K562 (cell line): ENCODE results near the gene ANKRD65. TPM values are rescaled to one million over a fixed set of nuclear protein-coding genes. Genes with fewer than 3 reads are reported as not detected.

Experiments used
- AFF4 ChIP-seq: sonication (generic); formaldehyde crosslinking; IDR thresholded peaks from 2 replicates; pipeline ENCODE4 v1.8.0; 2023; ENCODE audit warnings: mild to moderate bottlenecking, missing genetic modification reagents
- BRCA1 ChIP-seq, 2 experiments: fragments of 450-650 bp in 1 of 2; sonication (generic) in 1 of 2; formaldehyde crosslinking in 1 of 2; IDR thresholded peaks; 2 replicates each; pipeline versions ENCODE4 v1.5.0 to v1.6.1; 2017 to 2020; ENCODE audit warnings: mild to moderate bottlenecking in 1 of 2, missing genetic modification reagents in 1 of 2
- EZH2 ChIP-seq: IDR thresholded peaks from 2 replicates; pipeline ENCODE4 v1.6.1; 2012; ENCODE audit warnings: low read depth, mild to moderate bottlenecking, inconsistent platforms, low read length, borderline replicate concordance
- HMG20B ChIP-seq: fragments of 250-450 bp; sonication (Bioruptor Pico); IDR thresholded peaks from 2 replicates; pipeline ENCODE4 v1.5.0; 2021; ENCODE audit warnings: mild to moderate bottlenecking
- JUNB ChIP-seq: fragments of 450-650 bp; formaldehyde crosslinking; conservative IDR thresholded peaks from 2 replicates; pipeline ENCODE4 v1.4.0; 2020; ENCODE audit warnings: mild to moderate bottlenecking
- KAT8 ChIP-seq: fragments of 450-650 bp; IDR thresholded peaks from 2 replicates; pipeline ENCODE4 v1.6.1; 2016; ENCODE audit warnings: low read depth, mild to moderate bottlenecking
- POLR2G ChIP-seq: fragments of 200-400 bp; formaldehyde crosslinking; IDR thresholded peaks from 2 replicates; pipeline ENCODE4 v1.6.1; 2017; ENCODE audit warnings: low read depth, mild to moderate bottlenecking, antibody characterized with exemption, low read length, moderate library complexity
- RB1 ChIP-seq: fragments of 450-650 bp; IDR thresholded peaks from 2 replicates; pipeline ENCODE4 v1.6.1; 2017; ENCODE audit warnings: low read depth, mild to moderate bottlenecking
- RHOXF2B ChIP-seq: fragments of 250-450 bp; sonication (Bioruptor Pico); conservative IDR thresholded peaks from 2 replicates; pipeline ENCODE4 v1.5.1; 2021
- TARDBP ChIP-seq: fragments of 450-650 bp; IDR thresholded peaks from 2 replicates; pipeline ENCODE4 v1.6.1; 2016
- VEZF1 ChIP-seq: fragments of 200-800 bp; sonication (Bioruptor generic); IDR thresholded peaks from 2 replicates; pipeline ENCODE4 v1.6.1; 2017; ENCODE audit warnings: missing genetic modification characterization, missing compliant biosample characterization
- ZBTB43 ChIP-seq: sonication (generic); formaldehyde crosslinking; IDR thresholded peaks from 2 replicates; pipeline ENCODE4 v1.8.0; 2023; ENCODE audit warnings: mild to moderate bottlenecking, missing genetic modification reagents
- ZBTB9 ChIP-seq: fragments of 450-650 bp; formaldehyde crosslinking; IDR thresholded peaks from 2 replicates; pipeline ENCODE4 v1.4.0; 2020; ENCODE audit warnings: mild to moderate bottlenecking, moderate library complexity
- ZNF316 ChIP-seq: fragments of 450-650 bp; IDR thresholded peaks from 2 replicates; pipeline ENCODE4 v1.6.1; 2016
- ZNF589 ChIP-seq: fragments of 200-800 bp; sonication (Bioruptor generic); IDR thresholded peaks from 2 replicates; pipeline ENCODE4 v1.6.1; 2016; ENCODE audit warnings: low read depth, missing genetic modification characterization, missing compliant biosample characterization
- polyA plus RNA-seq, 8 experiments: library from polyadenylated mRNA; depleted of rRNA in 4 of 8; stranded (reverse) in 5 of 8; unstranded in 3 of 8; fragments of >200 nt; fragmentation: Nextera tagmentation in 2 of 8; fragmentation: Illumina TruSeq in 1 of 8; extraction: Ambion mirVana in 2 of 8; extraction: Trizol in 1 of 8; gene quantifications; 2 replicates each; pipeline versions ENCODE4 v1.2.1 to v1.2.3, GENCODE V29; 2011 to 2014; ENCODE audit warnings: inconsistent platforms in 1 of 8, missing spikeins in 1 of 8
- total RNA-seq, 7 experiments: library from RNA; depleted of rRNA in 6 of 7; stranded (reverse); fragments of >200 nt in 6 of 7; fragmentation: Illumina TruSeq in 2 of 7; extraction: Trizol in 2 of 7; gene quantifications; 2 replicates each; pipeline versions ENCODE4 v1.2.1 to v1.2.3, GENCODE V29; 2011 to 2021; ENCODE audit warnings: low replicate concordance in 1 of 7
- TF ChIP-seq, protein P1 (sequence below): sonication (generic); formaldehyde crosslinking; IDR thresholded peaks from 2 replicates; pipeline ENCODE4 v1.8.1; 2023; ENCODE audit warnings: mild to moderate bottlenecking, missing genetic modification reagents

The ANKRD65 gene
- total and polyA plus RNA-seq, 9 of the 15 experiments (the other 6 are each of a cell fraction or from before 2014, with no cell fraction given): not detected

DNA sequence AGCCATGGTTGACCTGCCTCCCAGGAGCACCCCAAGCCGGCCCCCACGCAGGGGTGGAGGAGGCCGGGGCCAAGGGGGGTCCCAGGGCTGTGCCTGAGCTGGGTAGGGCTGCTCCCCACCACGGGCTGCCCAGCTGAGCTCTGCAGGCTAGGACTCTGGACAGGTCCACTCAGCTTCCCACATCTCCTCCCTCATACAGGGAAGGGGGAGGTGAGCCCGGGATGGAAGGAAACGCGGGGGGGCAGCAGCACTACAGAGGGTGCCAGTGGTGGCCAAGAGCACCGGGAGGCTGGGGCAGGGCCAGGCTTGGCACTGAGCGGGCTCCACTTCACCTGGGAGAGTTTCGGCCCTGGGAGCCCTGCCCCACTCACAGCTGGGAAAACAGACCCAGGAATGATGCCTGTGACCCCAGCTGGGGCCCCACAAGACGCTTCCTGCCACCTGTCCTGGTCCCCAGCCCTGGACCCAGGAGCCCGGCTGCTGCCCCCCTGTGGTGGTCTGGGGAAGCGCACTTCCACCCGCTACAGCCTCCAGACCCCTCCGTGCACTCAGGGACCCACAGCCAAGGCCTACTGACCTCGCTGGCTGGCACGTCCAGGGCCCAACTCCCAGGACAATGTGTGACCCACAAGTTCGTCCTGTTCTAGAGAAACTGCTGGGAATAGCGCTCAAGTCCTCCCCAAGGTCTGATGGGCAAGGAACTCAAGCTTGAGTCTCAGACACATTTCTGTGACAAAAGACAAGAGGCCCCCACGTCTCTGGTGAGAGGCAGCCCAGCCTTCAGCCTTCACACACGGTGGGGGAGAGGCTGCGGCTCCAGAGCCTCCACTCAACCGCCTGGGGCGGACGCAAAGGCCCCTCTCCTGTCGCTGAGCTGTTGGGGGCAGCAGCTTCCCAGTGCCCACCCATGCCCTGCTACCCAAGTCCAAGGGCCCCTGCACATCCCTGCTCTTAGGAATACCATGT, 49.0 kb downstream of the ANKRD65 start (continued):
- TF ChIP-seq VEZF1 (CRISPR knock-in tag) (peak; percentile 55), AFF4 (CRISPR knock-in tag) (no peak), RB1 (peak; percentile 71; the same call in 1 of the 2 replicates), TARDBP (no peak), ZNF589 (no peak), EZH2 (no peak), RHOXF2B (CRISPR knock-in tag) (no peak), ZNF316 (no peak), HMG20B (CRISPR knock-in tag) (no peak), POLR2G (peak; percentile 37), JUNB (CRISPR knock-in tag) (no peak), ZBTB43 (CRISPR knock-in tag) (no peak), BRCA1 (IDR thresholded peaks at IDR 0.05) (no peak), BRCA1 (CRISPR knock-in tag; IDR thresholded peaks at IDR 0.05) (no peak), ZBTB9 (CRISPR knock-in tag) (0 out of 2 replicates have a peak, but pooled peaks have one; percentile 17), KAT8 (no peak)
- TF ChIP-seq, protein P1, sequence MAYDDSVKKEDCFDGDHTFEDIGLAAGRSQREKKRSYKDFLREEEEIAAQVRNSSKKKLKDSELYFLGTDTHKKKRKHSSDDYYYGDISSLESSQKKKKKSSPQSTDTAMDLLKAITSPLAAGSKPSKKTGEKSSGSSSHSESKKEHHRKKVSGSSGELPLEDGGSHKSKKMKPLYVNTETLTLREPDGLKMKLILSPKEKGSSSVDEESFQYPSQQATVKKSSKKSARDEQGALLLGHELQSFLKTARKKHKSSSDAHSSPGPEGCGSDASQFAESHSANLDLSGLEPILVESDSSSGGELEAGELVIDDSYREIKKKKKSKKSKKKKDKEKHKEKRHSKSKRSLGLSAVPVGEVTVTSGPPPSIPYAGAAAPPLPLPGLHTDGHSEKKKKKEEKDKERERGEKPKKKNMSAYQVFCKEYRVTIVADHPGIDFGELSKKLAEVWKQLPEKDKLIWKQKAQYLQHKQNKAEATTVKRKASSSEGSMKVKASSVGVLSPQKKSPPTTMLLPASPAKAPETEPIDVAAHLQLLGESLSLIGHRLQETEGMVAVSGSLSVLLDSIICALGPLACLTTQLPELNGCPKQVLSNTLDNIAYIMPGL (CRISPR knock-in tag): 0 out of 2 replicates have a peak, but pooled peaks have one; percentile 31
